Putamen (tissue), 1 donor: Measurements from ENCODE around the gene TPO.

Experiments used
- DNase-seq: peaks from one replicate; pipeline ENCODE4 v3.0.0-alpha.2; 2016; ENCODE audit warnings: low spot score

TPO gene

DNA sequence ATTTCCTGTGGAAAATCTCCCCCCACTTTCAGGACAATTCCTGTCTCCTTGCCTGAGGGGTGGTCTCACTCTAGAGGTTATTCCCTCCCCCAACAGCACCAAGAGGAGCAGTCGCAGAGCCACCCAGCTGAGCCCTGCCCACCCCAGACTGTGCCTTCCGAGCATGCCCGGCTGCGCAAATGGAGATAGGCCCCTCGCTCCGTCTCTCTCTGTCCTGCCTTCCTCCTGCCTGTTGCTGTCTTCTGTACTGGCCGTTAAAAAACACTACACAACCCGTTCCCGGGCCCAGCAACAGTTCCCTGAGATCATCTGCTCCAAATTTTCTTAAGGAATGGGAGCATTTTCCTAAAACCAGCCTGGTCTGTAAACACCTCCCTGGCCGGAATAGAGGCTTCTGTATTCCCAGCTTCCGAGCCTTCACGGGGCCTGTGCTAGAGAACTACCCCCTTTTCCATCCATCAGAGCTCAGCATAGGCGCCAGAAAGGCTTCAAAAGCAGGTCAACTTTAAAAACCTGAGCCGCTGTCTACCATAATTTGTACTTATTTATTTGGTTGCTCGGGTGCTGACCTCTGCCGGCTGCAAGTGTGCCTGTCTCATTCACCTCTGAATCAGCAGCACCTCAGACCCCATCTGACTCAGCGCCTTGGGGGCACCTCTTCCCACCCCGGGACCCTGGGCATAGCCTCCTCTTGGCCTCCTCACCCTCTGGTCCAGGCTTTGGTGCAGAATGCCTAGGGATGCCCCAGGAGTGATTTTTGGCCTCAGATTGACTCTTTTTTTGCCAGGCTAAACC, 171.6 kb downstream of the TPO start:
- DNase-seq: no peak

DNA sequence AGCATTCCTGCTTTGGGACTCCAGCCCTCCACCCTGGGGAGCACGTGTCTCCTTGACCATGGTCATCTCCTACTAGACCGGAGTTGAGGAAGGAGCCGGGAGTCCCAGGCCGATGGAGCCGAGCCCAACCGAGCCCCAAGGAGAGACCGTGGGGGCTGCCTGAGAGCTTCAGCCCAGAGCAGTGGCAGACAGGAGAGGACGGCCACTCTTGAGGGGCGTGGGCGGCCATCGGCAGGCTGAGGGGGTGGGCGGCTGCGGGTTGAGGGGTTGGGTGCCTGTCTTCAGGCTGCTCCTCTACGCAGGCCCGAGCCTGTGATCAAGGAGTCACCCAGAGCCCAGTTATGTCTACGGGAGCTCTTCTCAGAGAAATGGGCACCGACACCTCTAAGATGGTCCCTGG, 172.4 kb downstream of the TPO start:
- DNase-seq: no peak

GRCh38 chr2:1586251-1586922, 173.1 kb downstream of the TPO start:
- no peak for DNase-seq

- DNase-seq: no peak
These were observed 173.9 kb downstream of the TPO start for GRCh38 chr2:1586923-1587840.

DNA sequence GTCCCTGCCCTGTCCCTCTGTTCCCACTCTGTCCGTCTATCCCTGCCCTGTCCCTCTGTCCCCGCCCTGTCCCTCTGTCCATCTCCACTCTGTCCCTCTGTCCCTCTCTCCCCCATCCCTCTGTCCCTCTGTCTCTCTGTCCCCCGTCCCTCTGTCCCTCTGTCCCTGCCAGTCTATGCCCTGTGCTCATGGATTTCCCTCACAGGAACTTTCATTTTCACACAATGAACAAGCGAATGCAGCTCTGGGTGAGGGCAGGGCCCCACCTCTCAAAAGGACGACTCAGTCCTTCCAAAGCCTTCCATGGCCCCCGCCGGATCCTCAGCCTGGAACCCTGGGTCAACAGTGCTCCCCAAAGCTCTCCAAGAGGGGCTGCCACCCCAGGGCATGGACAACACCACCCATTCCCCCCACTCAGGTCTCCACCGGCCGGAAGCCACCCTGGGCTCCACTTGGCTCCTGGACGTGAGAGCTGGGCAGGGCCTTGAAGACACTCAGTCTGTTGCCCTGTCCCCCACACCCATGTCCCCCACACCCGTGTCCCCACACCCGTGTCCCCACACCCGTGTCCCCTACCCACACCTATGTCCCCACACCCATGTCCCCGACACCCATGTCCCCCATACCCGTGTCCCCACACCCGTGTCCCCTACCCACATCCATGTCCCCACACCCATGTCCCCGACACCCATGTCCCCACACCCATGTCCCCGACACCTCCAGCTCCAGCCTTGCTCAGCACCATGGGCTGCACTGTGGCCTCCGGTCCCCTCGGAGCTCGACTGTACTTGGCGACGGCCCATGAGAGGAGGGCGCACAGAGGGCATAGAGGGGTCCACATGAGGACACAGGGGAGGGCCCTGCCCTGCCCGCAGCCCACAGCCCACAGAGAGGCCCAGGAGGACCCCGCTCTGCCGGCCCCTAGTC, 175.1 kb downstream of the TPO start:
- no peak for DNase-seq

DNA sequence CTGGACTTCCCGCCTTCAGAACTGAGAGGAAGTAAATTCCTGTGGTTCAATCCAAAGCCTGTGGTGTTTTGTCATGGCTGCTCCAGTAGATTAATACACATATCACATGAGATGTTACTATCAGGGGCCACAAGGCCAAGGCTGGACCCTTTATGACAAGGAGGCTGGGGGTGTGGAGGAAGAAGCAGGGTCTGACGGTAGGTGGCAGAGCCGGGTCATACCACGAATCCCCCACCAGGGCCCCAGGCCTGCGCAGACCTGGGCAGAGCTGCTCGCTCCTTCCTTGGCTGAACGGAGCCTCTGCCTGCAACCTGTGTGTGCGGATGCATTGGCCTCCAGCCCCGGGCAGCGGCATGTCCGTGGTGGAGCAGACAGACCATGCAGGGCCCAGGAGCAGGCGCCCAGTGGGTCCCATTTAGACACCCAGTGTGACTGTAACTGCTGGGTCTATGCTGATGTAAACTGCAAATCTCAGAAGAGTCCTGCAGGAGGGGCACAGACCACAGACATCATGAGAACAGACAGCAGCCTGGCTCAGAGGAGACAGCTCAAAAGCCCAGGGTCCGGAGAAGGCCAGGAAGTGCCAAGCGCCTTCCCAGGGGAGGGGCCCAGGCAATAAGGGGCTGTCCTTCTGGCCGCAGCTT, 175.8 kb downstream of the TPO start:
- no peak for DNase-seq

DNA sequence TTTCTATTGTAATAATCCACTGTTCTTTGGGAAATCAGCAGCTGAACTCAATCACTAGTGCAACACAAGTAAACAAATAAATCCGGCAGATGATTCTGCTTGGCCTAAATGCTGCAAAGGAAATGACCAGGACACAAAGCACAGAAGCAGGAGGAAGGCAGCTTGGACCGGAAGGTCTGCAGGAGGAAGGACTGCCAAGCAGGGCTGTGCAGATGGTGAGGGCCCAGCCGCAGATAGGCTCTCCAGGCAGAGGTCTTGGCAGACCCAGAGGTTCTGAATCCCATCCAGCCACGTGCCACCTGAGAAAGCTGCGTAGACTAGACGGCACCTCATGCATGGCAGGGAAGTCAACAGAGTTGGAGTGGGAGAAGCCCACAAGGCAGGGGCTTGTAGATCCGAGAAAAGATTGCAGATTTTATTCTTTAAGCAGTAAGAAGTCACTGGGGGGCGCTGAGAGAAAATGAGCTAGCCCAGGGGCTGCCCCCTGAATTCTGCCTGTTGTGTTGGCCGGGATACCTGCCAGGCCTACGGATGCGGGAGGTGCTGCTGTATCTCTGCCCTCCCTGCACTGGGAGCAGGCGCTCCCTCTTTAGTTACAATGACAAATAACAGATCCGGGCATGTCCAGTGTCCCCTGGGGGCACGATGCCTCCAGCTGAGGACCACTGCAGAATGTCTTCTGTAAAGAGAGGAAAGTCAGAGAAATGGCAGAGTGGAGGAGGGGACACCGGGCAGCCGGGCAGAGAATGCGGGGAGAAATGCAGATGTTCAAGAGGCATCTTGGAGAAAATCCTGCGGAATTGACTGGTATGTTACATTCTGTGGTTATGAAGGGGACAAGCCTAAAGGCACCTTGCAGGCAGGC, 177.6 kb downstream of the TPO start:
- no peak for DNase-seq

GRCh38 chr2:1591461-1591770, 178.2 kb downstream of the TPO start:
- no peak for DNase-seq
